ENCODE data around the gene IP6K1.
A peak's percentile ranks its signal among the peaks of the same experiment; 100 is the strongest.
"Not testable (repeated sequence)": the region's sequence is repeated elsewhere in the genome, so short reads cannot be mapped to it uniquely, and the experiment has no call there.

IP6K1 gene

GRCh38 chr3:49794926-49795905 lies 8.9 kb upstream of the IP6K1 start:
- no peak for DNase-seq

GRCh38 chr3:49794431-49794830 lies 8.1 kb upstream of the IP6K1 start:
- no peak for DNase-seq

GRCh38 chr3:49793486-49794085 lies 7.2 kb upstream of the IP6K1 start:
- DNase-seq, result no peak

GRCh38 chr3:49792371-49793150 lies 6.2 kb upstream of the IP6K1 start:
- no peak for DNase-seq

- DNase-seq, result no peak
These were observed 5.2 kb upstream of the IP6K1 start for GRCh38 chr3:49791571-49791970.

GRCh38 chr3:49790626-49791411 lies 4.5 kb upstream of the IP6K1 start:
- DNase-seq, result no peak

- DNase-seq, result no peak
These were observed 1.7 kb upstream of the IP6K1 start for GRCh38 chr3:49788056-49788455.

GRCh38 chr3:49787536-49787935 lies 1.2 kb upstream of the IP6K1 start:
- DNase-seq, result no peak

- DNase-seq, result no peak
These were observed 781 bp upstream of the IP6K1 start for GRCh38 chr3:49787182-49787464.

- DNase-seq, result peak in 7 of 56 donors; percentile 46 to 73 (median 59)
These were observed 581 bp downstream of the IP6K1 start for GRCh38 chr3:49785565-49786356.

- not testable (repeated sequence) for DNase-seq
These were observed 4.1 kb downstream of the IP6K1 start for GRCh38 chr3:49782277-49782676.

- no peak for DNase-seq
These were observed 4.7 kb downstream of the IP6K1 start for GRCh38 chr3:49781415-49782199.

GRCh38 chr3:49780975-49781365 lies 5.4 kb downstream of the IP6K1 start:
- DNase-seq, result not testable (repeated sequence)

GRCh38 chr3:49780080-49780974 lies 6.0 kb downstream of the IP6K1 start:
- DNase-seq, result peak in 1 of 56 donors; percentile 17

GRCh38 chr3:49779358-49780079 lies 6.8 kb downstream of the IP6K1 start:
- no peak for DNase-seq

GRCh38 chr3:49776101-49776500 lies 10.2 kb downstream of the IP6K1 start:
- not testable (repeated sequence) for DNase-seq

GRCh38 chr3:49775538-49775937 lies 10.8 kb downstream of the IP6K1 start:
- peak in 37 of 56 donors; percentile 4 to 73 (median 29) for DNase-seq

GRCh38 chr3:49772703-49773102 lies 13.6 kb downstream of the IP6K1 start:
- DNase-seq, result no peak
